ENCODE data around the gene CCDC28B.

The CCDC28B gene

GRCh38 chr1:32195531-32195930 is 4.9 kb upstream of the CCDC28B start:
- Histone ChIP-seq H3K27me3 (no peaks in the 10 kb centered on the region), H3K27ac (no peak overlapping the region), H3K4me1 (ENCODE audit: control insufficient read depth in 1 of 2, insufficient read depth in 1 of 2, low read depth in 1 of 2, low read length in 1 of 2) (peaks cover 8 to 9% of the 10 kb centered on the region in 2 experiments), H3K9me3 (no peaks in the 10 kb centered on the region), H3K36me3 (peaks cover 83% of the 10 kb centered on the region), H3K4me3 (ENCODE audit: low read depth in 1 of 2, low read length in 1 of 2) (no peak overlapping the region)
- no peak for TF ChIP-seq CTCF (IDR thresholded peaks at IDR 0.05)

GRCh38 chr1:32195972-32196823 is 4.2 kb upstream of the CCDC28B start:
- no peak for TF ChIP-seq CTCF (IDR thresholded peaks at IDR 0.05)
- Histone ChIP-seq H3K4me3 (ENCODE audit: low read depth in 1 of 2, low read length in 1 of 2) (no peak overlapping the region), H3K9me3 (no peaks in the 10 kb centered on the region), H3K36me3 (peaks cover 77% of the 10 kb centered on the region), H3K4me1 (ENCODE audit: control insufficient read depth in 1 of 2, insufficient read depth in 1 of 2, low read depth in 1 of 2, low read length in 1 of 2) (peaks cover 14 to 15% of the 10 kb centered on the region in 2 experiments), H3K27ac (no peak overlapping the region), H3K27me3 (peaks cover 5% of the 10 kb centered on the region)

- peaks cover 23% of the 10 kb centered on the region in 2 experiments for H3K4me1 ChIP-seq (ENCODE audit: control insufficient read depth in 1 of 2, insufficient read depth in 1 of 2, low read depth in 1 of 2, low read length in 1 of 2)
- no peaks in the 10 kb centered on the region for H3K9me3 ChIP-seq
- H3K27ac ChIP-seq = no peak overlapping the region
- TF ChIP-seq CTCF (IDR thresholded peaks at IDR 0.05) = no peak
- peaks cover 68% of the 10 kb centered on the region for H3K36me3 ChIP-seq
- H3K27me3 ChIP-seq = peaks cover 13% of the 10 kb centered on the region
- no peak overlapping the region for H3K4me3 ChIP-seq (ENCODE audit: low read depth in 1 of 2, low read length in 1 of 2)
Measured at GRCh38 chr1:32197074-32197473, 3.3 kb upstream of the CCDC28B start.

- Histone ChIP-seq H3K36me3 (peaks cover 61% of the 10 kb centered on the region), H3K27me3 (peaks cover 13% of the 10 kb centered on the region), H3K9me3 (no peaks in the 10 kb centered on the region), H3K27ac (no peak overlapping the region), H3K4me1 (ENCODE audit: control insufficient read depth in 1 of 2, insufficient read depth in 1 of 2, low read depth in 1 of 2, low read length in 1 of 2) (peaks cover 23% of the 10 kb centered on the region in 2 experiments), H3K4me3 (ENCODE audit: low read depth in 1 of 2, low read length in 1 of 2) (no peak overlapping the region)
- no peak for TF ChIP-seq CTCF (IDR thresholded peaks at IDR 0.05)
Measured at GRCh38 chr1:32197837-32198236, 2.6 kb upstream of the CCDC28B start.

GRCh38 chr1:32198237-32199042 is 2.0 kb upstream of the CCDC28B start:
- peaks cover 23% of the 10 kb centered on the region in 2 experiments for H3K4me1 ChIP-seq (ENCODE audit: control insufficient read depth in 1 of 2, insufficient read depth in 1 of 2, low read depth in 1 of 2, low read length in 1 of 2)
- no peaks in the 10 kb centered on the region for H3K9me3 ChIP-seq
- peaks cover 55% of the 10 kb centered on the region for H3K36me3 ChIP-seq
- no peak for TF ChIP-seq CTCF (IDR thresholded peaks at IDR 0.05)
- H3K27ac ChIP-seq = no peak overlapping the region
- no peak overlapping the region for H3K4me3 ChIP-seq (ENCODE audit: low read depth in 1 of 2, low read length in 1 of 2)
- H3K27me3 ChIP-seq = peaks cover 13% of the 10 kb centered on the region

Data from neutrophil (primary cell).